Smooth muscle cell (in vitro differentiated cells): Measurements from ENCODE around the gene TMEM174. TPM values are rescaled to one million over a fixed set of nuclear protein-coding genes. Genes with fewer than 3 reads are reported as not detected.

ENCODE experiments used
- DNase-seq: peaks from one replicate; lab custom pipeline; 2025; ENCODE audit not compliant: unreplicated experiment; lab: John Stamatoyannopoulos, UW
- H2AFZ ChIP-seq: fragments of 200-600 bp; sonication (generic); 2 replicates; pipeline ENCODE4 v1.6.0; 2016; ENCODE audit warnings: antibody characterized with exemption, low read depth, mild to moderate bottlenecking
- H3F3A ChIP-seq: fragments of 200-600 bp; sonication (generic); 2 replicates; pipeline ENCODE4 v1.6.0; 2017; ENCODE audit warnings: antibody characterized with exemption, low read depth
- H3K27ac ChIP-seq: fragments of 200-600 bp; sonication (generic); 2 replicates; pipeline ENCODE4 v1.5.1; 2016; ENCODE audit warnings: low read depth, mild to moderate bottlenecking
- H3K27me3 ChIP-seq: fragments of 200-600 bp; sonication (generic); 2 replicates; pipeline ENCODE4 v1.6.1; 2016; ENCODE audit warnings: low read depth, mild to moderate bottlenecking
- H3K36me3 ChIP-seq: fragments of 200-600 bp; sonication (generic); 2 replicates; pipeline ENCODE4 v1.5.1; 2016; ENCODE audit warnings: low read depth
- H3K4me1 ChIP-seq: fragments of 200-600 bp; sonication (generic); 2 replicates; pipeline ENCODE4 v1.5.1; 2016; ENCODE audit warnings: low read depth
- H3K4me2 ChIP-seq: fragments of 200-600 bp; sonication (generic); 2 replicates; pipeline ENCODE4 v1.6.0; 2016; ENCODE audit warnings: mild to moderate bottlenecking
- H3K4me3 ChIP-seq: fragments of 200-600 bp; sonication (generic); 2 replicates; pipeline ENCODE4 v1.5.1; 2016; ENCODE audit warnings: mild to moderate bottlenecking
- H3K79me2 ChIP-seq: fragments of 200-600 bp; sonication (generic); 2 replicates; pipeline ENCODE4 v1.6.0; 2016; ENCODE audit warnings: low read depth, mild to moderate bottlenecking
- H3K9ac ChIP-seq: fragments of 200-600 bp; sonication (generic); 2 replicates; pipeline ENCODE4 v1.6.0; 2016; ENCODE audit warnings: low read depth
- H3K9me3 ChIP-seq: fragments of 200-600 bp; sonication (generic); replicated peaks from 2 replicates; pipeline ENCODE4 v1.5.1; 2016; ENCODE audit warnings: low read depth
- H4K20me1 ChIP-seq: fragments of 200-600 bp; sonication (generic); 2 replicates; pipeline ENCODE4 v1.6.0; 2016; ENCODE audit warnings: low read depth
- CTCF ChIP-seq: fragments of 200-600 bp; sonication (generic); IDR thresholded peaks from 2 replicates; pipeline ENCODE4 v1.5.1; 2017; ENCODE audit warnings: borderline replicate concordance, mild to moderate bottlenecking, antibody characterized with exemption; ENCODE audit not compliant: insufficient read depth, poor library complexity, severe bottlenecking
- whole genome bisulfite sequencing: methylation state at CpG from one replicate; pipeline ENCODE4 v1.1.7; 2016; ENCODE audit warnings: low lambda C conversion rate; 5-methylcytosine and 5-hydroxymethylcytosine counted together
- polyA plus RNA-seq: library from polyadenylated mRNA; unstranded; fragments of >200 nt; fragmentation: Nextera tagmentation; extraction: Ambion mirVana; gene quantifications from 2 replicates; pipeline ENCODE4 v1.2.1, GENCODE V29; 2016
- total RNA-seq: library from RNA; depleted of rRNA; stranded (reverse); fragments of >200 nt; gene quantifications from 2 replicates; pipeline ENCODE4 v1.2.3, GENCODE V29; 2014

Gene TMEM174
- total and polyA plus RNA-seq, 2 experiments from 2014 or later: not detected

- no peaks in the 10 kb centered on the region for H3F3A ChIP-seq
- H3K9ac ChIP-seq: no peak overlapping the region
- no peaks in the 10 kb centered on the region for H4K20me1 ChIP-seq
- TF ChIP-seq CTCF: no peak
- WGBS: 61% methylated on average over 5 of the region's 5 CpGs
- H3K36me3 ChIP-seq: no peaks in the 10 kb centered on the region
- no peak overlapping the region for H2AFZ ChIP-seq
- H3K27ac ChIP-seq: no peak overlapping the region
- no peaks in the 10 kb centered on the region for H3K79me2 ChIP-seq
- no peaks in the 10 kb centered on the region for H3K4me1 ChIP-seq
- H3K9me3 ChIP-seq: no peaks in the 10 kb centered on the region
- H3K4me3 ChIP-seq: no peak overlapping the region
- no peak overlapping the region for H3K4me2 ChIP-seq
- H3K27me3 ChIP-seq: no peaks in the 10 kb centered on the region
- DNase-seq: no peak
Measured at GRCh38 chr5:73151766-73152410, 21.1 kb upstream of the TMEM174 start.

GRCh38 chr5:73152411-73153388 is 20.3 kb upstream of the TMEM174 start:
- 79% methylated on average over 14 of the region's 14 CpGs for WGBS

GRCh38 chr5:73153513-73153912 is 19.5 kb upstream of the TMEM174 start:
- H3K27me3 ChIP-seq: no peaks in the 10 kb centered on the region
- H3F3A ChIP-seq: no peaks in the 10 kb centered on the region
- no peak for TF ChIP-seq CTCF

More at GRCh38 chr5:73152411-73153388, 20.3 kb upstream of the TMEM174 start:
- no peak overlapping the region for H3K4me3 ChIP-seq
- no peaks in the 10 kb centered on the region for H3K4me1 ChIP-seq
- H2AFZ ChIP-seq: no peak overlapping the region
- H3K79me2 ChIP-seq: no peaks in the 10 kb centered on the region
- no peak for TF ChIP-seq CTCF
- DNase-seq: no peak
- no peaks in the 10 kb centered on the region for H3F3A ChIP-seq
- H3K27ac ChIP-seq: no peak overlapping the region
- no peak overlapping the region for H3K9ac ChIP-seq
- no peaks in the 10 kb centered on the region for H3K36me3 ChIP-seq
- no peaks in the 10 kb centered on the region for H3K27me3 ChIP-seq
- H3K4me2 ChIP-seq: no peak overlapping the region
- no peaks in the 10 kb centered on the region for H4K20me1 ChIP-seq
- no peaks in the 10 kb centered on the region for H3K9me3 ChIP-seq

More at GRCh38 chr5:73153513-73153912, 19.5 kb upstream of the TMEM174 start:
- no peaks in the 10 kb centered on the region for H4K20me1 ChIP-seq
- 75% methylated on average over 7 of the region's 7 CpGs for WGBS
- H3K4me1 ChIP-seq: no peaks in the 10 kb centered on the region
- H3K27ac ChIP-seq: no peak overlapping the region
- H3K4me3 ChIP-seq: no peak overlapping the region
- DNase-seq: no peak
- no peaks in the 10 kb centered on the region for H3K36me3 ChIP-seq
- no peaks in the 10 kb centered on the region for H3K9me3 ChIP-seq
- H2AFZ ChIP-seq: no peak overlapping the region
- H3K79me2 ChIP-seq: no peaks in the 10 kb centered on the region
- no peak overlapping the region for H3K9ac ChIP-seq
- H3K4me2 ChIP-seq: no peak overlapping the region
